ENCODE measurements around the gene AFF1. TPM values are rescaled to one million over a fixed set of nuclear protein-coding genes. Genes with fewer than 3 reads are reported as not detected.
"Not testable (repeated sequence)": the region's sequence is repeated elsewhere in the genome, so short reads cannot be mapped to it uniquely, and the experiment has no call there.

The AFF1 gene
- total RNA-seq, 2 experiments from 2014 or later = 47.3 to 57.8 TPM

DNA sequence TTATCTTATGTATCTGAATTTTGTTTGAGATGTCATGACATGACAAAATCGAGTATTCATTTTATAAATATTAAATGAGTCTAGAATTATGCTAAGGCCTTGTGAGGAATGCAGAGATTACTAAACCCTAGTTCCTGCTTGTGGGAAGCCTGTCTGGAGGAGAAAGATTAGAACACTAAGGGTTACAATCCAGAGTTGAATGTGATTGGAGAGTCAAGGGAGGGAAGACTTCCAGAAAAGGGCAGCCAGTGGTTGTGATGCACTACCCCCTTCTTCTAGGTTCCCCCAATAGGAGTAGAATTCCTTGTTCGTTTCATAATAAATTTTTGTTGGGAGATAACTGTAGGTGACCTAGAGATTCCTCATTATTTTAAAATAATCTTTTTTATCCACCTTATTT lies 141.1 kb downstream of the AFF1 start:
- Mint-ChIP-seq H3K4me1 (peaks cover 53% of the 10 kb centered on the region), H3K27me3 (no peaks in the 10 kb centered on the region), H3K36me3 (ENCODE audit: low read depth) (peaks cover 11% of the 10 kb centered on the region), H3K4me3 (no peak overlapping the region), H3K27ac (no peak overlapping the region), H3K9me3 (ENCODE audit: low read depth) (no peaks in the 10 kb centered on the region)
- DNase-seq = no peak
- intact Hi-C loops (cut with DNase I, micrococcal nuclease) = no loop called here
- ATAC-seq = no peak
- ChIA-PET CTCF (interaction anchor here (1.3 kb wide), 1 partner anchor 17 kb away, joined by 5 read pairs; no protein-coding TSS in a partner anchor), POLR2A (no interaction called here)

GRCh38 chr4:87076690-87077358 lies 142.0 kb downstream of the AFF1 start:
- Mint-ChIP-seq H3K4me3 (no peak overlapping the region), H3K9me3 (ENCODE audit: low read depth) (no peaks in the 10 kb centered on the region), H3K27me3 (no peaks in the 10 kb centered on the region), H3K36me3 (ENCODE audit: low read depth) (peaks cover 8% of the 10 kb centered on the region), H3K4me1 (peaks cover 48% of the 10 kb centered on the region), H3K27ac (no peak overlapping the region)
- intact Hi-C loops (cut with DNase I, micrococcal nuclease) = no loop called here
- ChIA-PET POLR2A (no interaction called here), CTCF (interaction anchor here (0.7 kb wide), 1 partner anchor 23 kb away, joined by 3 read pairs; no protein-coding TSS in a partner anchor)
- DNase-seq (no peak), ATAC-seq (no peak)

GRCh38 chr4:87077914-87078585 lies 143.2 kb downstream of the AFF1 start:
- Mint-ChIP-seq H3K36me3 (ENCODE audit: low read depth) (peaks cover 8% of the 10 kb centered on the region), H3K4me1 (peaks cover 42% of the 10 kb centered on the region), H3K27me3 (no peaks in the 10 kb centered on the region), H3K4me3 (no peak overlapping the region), H3K9me3 (ENCODE audit: low read depth) (no peaks in the 10 kb centered on the region), H3K27ac (no peak overlapping the region)
- ChIA-PET CTCF (interaction anchor here (1.4 kb wide), 1 partner anchor 10 kb away, joined by 5 read pairs; no protein-coding TSS in a partner anchor), POLR2A (no interaction called here)
- ATAC-seq (no peak), DNase-seq (no peak)
- intact Hi-C loops (cut with DNase I, micrococcal nuclease) = no loop called here

GRCh38 chr4:87078987-87079486 lies 144.2 kb downstream of the AFF1 start:
- no peak overlapping the region for H3K4me3 Mint-ChIP-seq
- ChIA-PET CTCF (interaction anchor here (1.2 to 1.7 kb wide), 4 partner anchors 10 to 157 kb away, joined by 4 to 13 read pairs (median 6); no protein-coding TSS in a partner anchor), POLR2A (no interaction called here)
- H3K27me3 Mint-ChIP-seq = no peaks in the 10 kb centered on the region
- peaks cover 8% of the 10 kb centered on the region for H3K36me3 Mint-ChIP-seq (ENCODE audit: low read depth)
- no peak for ATAC-seq
- no peak overlapping the region for H3K27ac Mint-ChIP-seq
- intact Hi-C loops (cut with DNase I, micrococcal nuclease) = no loop called here
- H3K9me3 Mint-ChIP-seq (ENCODE audit: low read depth) = no peaks in the 10 kb centered on the region
- H3K4me1 Mint-ChIP-seq = peaks cover 40% of the 10 kb centered on the region
- DNase-seq = no peak

DNA sequence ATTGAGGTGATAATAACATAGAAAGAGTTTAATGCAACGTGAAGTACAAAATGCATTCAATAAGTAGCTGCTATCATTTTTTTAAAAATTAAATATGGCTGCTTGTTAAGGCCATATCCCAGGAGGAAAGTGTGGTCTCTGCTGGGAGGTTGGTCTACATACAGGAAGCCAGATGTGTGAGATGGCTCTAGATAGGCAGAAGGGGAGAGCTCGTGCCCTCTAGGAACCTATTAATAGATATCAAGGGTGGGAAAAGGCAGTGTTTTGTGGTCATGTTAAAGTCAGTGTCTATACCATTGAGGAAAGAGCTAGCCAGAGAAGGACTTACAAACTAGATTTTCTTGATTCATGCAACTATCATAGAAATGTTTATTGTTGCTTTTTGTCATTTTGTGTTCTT lies 145.2 kb downstream of the AFF1 start:
- Mint-ChIP-seq H3K4me3 (no peak overlapping the region), H3K9me3 (ENCODE audit: low read depth) (no peaks in the 10 kb centered on the region), H3K4me1 (peaks cover 40% of the 10 kb centered on the region), H3K27me3 (no peaks in the 10 kb centered on the region), H3K27ac (no peak overlapping the region), H3K36me3 (ENCODE audit: low read depth) (peaks cover 13% of the 10 kb centered on the region)
- intact Hi-C loops (cut with DNase I, micrococcal nuclease) = no loop called here
- CTCF ChIA-PET = interaction anchor here (1.2 to 1.7 kb wide), 3 partner anchors 11 to 157 kb away, joined by 4 to 13 read pairs (median 7); no protein-coding TSS in a partner anchor
- POLR2A ChIA-PET = no interaction called here
- no peak for DNase-seq
- no peak for ATAC-seq

- ATAC-seq = no peak
- Mint-ChIP-seq H3K27me3 (no peaks in the 10 kb centered on the region), H3K4me3 (no peak overlapping the region), H3K36me3 (ENCODE audit: low read depth) (peaks cover 13% of the 10 kb centered on the region), H3K4me1 (peaks cover 38% of the 10 kb centered on the region), H3K27ac (no peak overlapping the region), H3K9me3 (ENCODE audit: low read depth) (no peaks in the 10 kb centered on the region)
- no peak for DNase-seq
- CTCF ChIA-PET = interaction anchor here (1.4 to 1.7 kb wide), 2 partner anchors 13 to 158 kb away, joined by 7 to 13 read pairs; no protein-coding TSS in a partner anchor
- intact Hi-C loops (cut with DNase I, micrococcal nuclease) = no loop called here
- POLR2A ChIA-PET = no interaction called here
Observed at GRCh38 chr4:87080462-87080861, 145.7 kb downstream of the AFF1 start.

GRCh38 chr4:87081826-87082225 lies 147.0 kb downstream of the AFF1 start:
- Mint-ChIP-seq H3K4me3 (no peak overlapping the region), H3K4me1 (peaks cover 30% of the 10 kb centered on the region), H3K27me3 (no peaks in the 10 kb centered on the region), H3K9me3 (ENCODE audit: low read depth) (no peaks in the 10 kb centered on the region), H3K27ac (no peak overlapping the region), H3K36me3 (ENCODE audit: low read depth) (peaks cover 16% of the 10 kb centered on the region)
- CTCF ChIA-PET = no interaction called here
- no peak for ATAC-seq
- POLR2A ChIA-PET = no interaction called here
- no peak for DNase-seq
- intact Hi-C loops (cut with DNase I, micrococcal nuclease) = no loop called here

GRCh38 chr4:87085732-87086131 lies 150.9 kb downstream of the AFF1 start:
- POLR2A ChIA-PET; ATAC-seq; intact Hi-C loops (cut with DNase I, micrococcal nuclease); DNase-seq; H3K9me3 Mint-ChIP-seq (ENCODE audit: low read depth); H3K4me3 Mint-ChIP-seq; H3K27ac Mint-ChIP-seq; H3K27me3 Mint-ChIP-seq: not testable (repeated sequence)
- Mint-ChIP-seq H3K36me3 (ENCODE audit: low read depth) (peaks cover 16% of the 10 kb centered on the region), H3K4me1 (peaks cover 23% of the 10 kb centered on the region)
- CTCF ChIA-PET = interaction anchor here (0.6 kb wide), 1 partner anchor 162 kb away, joined by 5 read pairs; no protein-coding TSS in a partner anchor

GRCh38 chr4:87086143-87086805 lies 151.5 kb downstream of the AFF1 start:
- Mint-ChIP-seq H3K4me3 (no peak overlapping the region), H3K9me3 (ENCODE audit: low read depth) (no peaks in the 10 kb centered on the region), H3K36me3 (ENCODE audit: low read depth) (peaks cover 16% of the 10 kb centered on the region), H3K27ac (no peak overlapping the region), H3K27me3 (no peaks in the 10 kb centered on the region), H3K4me1 (peaks cover 21% of the 10 kb centered on the region)
- intact Hi-C loops (cut with DNase I, micrococcal nuclease) = no loop called here
- DNase-seq = no peak
- POLR2A ChIA-PET = no interaction called here
- ATAC-seq = no peak
- CTCF ChIA-PET = interaction anchor here (0.6 kb wide), 1 partner anchor 162 kb away, joined by 5 read pairs; no protein-coding TSS in a partner anchor

- no peak for DNase-seq
- CTCF ChIA-PET = no interaction called here
- Mint-ChIP-seq H3K9me3 (ENCODE audit: low read depth) (no peaks in the 10 kb centered on the region), H3K36me3 (ENCODE audit: low read depth) (peaks cover 18% of the 10 kb centered on the region), H3K4me1 (peaks cover 22% of the 10 kb centered on the region), H3K4me3 (no peak overlapping the region), H3K27ac (no peak overlapping the region), H3K27me3 (no peaks in the 10 kb centered on the region)
- POLR2A ChIA-PET = no interaction called here
- no peak for ATAC-seq
- intact Hi-C loops (cut with DNase I, micrococcal nuclease) = no loop called here
Observed at GRCh38 chr4:87087015-87087414, 152.2 kb downstream of the AFF1 start.

DNA sequence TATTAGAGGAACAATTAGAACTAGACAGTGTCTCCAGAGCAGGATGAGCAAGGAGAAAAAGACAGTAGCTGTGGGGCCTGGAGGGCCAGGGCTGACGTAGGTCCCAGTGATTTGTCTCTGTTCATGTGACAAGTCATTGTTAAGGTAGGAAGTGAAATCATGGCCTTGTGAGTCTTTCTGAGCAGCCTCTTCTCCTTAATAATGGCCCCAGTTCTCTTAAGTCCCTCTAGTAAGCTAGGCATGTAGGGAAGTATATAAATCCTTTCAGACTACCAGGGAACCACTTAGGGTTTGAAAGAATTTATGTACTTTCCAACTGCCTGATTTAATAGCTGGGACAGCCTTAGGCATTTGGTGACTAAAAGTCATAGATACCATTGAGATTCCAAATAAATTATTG lies 152.6 kb downstream of the AFF1 start:
- ATAC-seq = no peak
- Mint-ChIP-seq H3K4me1 (peaks cover 26% of the 10 kb centered on the region), H3K9me3 (ENCODE audit: low read depth) (no peaks in the 10 kb centered on the region), H3K36me3 (ENCODE audit: low read depth) (peaks cover 21% of the 10 kb centered on the region), H3K27me3 (no peaks in the 10 kb centered on the region), H3K4me3 (no peak overlapping the region), H3K27ac (no peak overlapping the region)
- ChIA-PET CTCF (interaction anchor here (0.7 kb wide), 1 partner anchor 165 kb away, joined by 3 read pairs; no protein-coding TSS in a partner anchor), POLR2A (no interaction called here)
- DNase-seq = no peak
- intact Hi-C loops (cut with DNase I, micrococcal nuclease) = no loop called here
